IPS-18c (cell line): ENCODE measurements around the gene CNTRL.

Experiments used
- H3K4me3 ChIP-seq: 2 replicates; pipeline ENCODE4 v1.7.0; 2013; ENCODE audit warnings: low read depth, mild to moderate bottlenecking, low read length, moderate library complexity; ENCODE audit not compliant: insufficient read depth
- H3K9me3 ChIP-seq: one replicate; pipeline ENCODE4 v1.6.1; 2013; ENCODE audit warnings: mild to moderate bottlenecking, low read length, moderate library complexity; ENCODE audit not compliant: control insufficient read depth, insufficient read depth

CNTRL gene

DNA sequence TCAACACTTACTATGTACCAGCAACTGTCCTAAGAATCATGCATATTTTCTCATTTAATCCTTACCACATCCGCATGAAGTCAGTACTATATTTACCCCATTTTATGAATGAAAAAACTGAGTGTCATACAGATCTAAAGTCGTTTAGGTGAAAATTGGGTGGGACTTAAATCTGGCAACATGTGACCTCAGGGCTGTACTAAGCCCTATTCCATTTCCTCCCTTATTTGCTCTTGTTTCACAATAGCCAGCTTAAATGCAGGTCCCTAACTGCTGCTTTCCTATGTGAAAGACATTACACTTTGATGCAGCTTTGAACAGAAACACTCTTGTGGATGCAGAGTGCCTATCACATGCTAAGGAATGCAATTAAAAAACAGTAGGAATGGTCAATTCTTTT is 129.4 kb downstream of the CNTRL start:
- Histone ChIP-seq H3K9me3 (peaks cover 2% of the 10 kb centered on the region), H3K4me3 (no peak overlapping the region)

- no peak overlapping the region for H3K4me3 ChIP-seq
Observed at GRCh38 chr9:121204611-121205010, 129.9 kb downstream of the CNTRL start.

DNA sequence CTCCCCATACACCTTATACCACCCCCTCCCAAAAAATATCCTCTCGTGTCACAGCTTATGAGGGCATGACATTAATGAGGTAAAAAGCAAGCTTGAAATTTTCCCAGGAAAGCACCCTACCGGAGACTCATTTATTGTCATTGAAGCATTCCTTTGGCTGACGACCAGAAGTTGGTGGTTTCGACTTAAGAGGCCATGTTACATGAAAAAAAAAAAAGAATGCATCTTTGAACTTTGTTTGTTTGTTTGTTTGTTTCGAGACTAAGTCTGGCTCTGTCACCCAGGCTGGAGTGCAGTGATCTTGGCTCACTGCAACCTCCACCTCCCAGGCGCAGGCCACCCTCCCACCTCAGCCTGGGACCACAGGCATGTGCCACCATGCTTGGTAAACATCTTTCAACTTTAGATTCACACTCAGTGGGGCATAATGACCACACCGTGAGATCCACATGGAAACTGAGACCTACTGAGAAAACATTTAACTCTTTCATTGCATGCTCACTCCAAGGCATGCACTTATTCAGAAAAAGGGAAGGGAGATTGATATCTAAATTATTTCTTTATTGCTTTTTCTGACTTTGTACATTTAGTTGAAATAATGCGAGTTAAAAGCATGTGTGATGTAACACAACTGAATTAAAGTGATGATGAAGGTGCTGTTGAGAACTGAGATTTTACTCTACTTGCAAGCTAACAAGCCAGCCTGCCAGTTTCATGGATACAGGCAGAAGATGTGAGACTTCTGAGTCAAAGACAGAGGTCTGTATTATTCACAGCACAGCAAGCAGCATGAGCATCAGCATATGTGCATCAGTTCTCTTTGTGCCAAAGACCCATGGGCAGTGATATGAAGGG is 132.0 kb downstream of the CNTRL start:
- no peaks in the 10 kb centered on the region for H3K9me3 ChIP-seq
- H3K4me3 ChIP-seq = no peak overlapping the region

More at GRCh38 chr9:121204611-121205010, 129.9 kb downstream of the CNTRL start:
- H3K9me3 ChIP-seq = peaks cover 2% of the 10 kb centered on the region

GRCh38 chr9:121207371-121207940 is 132.7 kb downstream of the CNTRL start:
- no peak overlapping the region for H3K4me3 ChIP-seq
- H3K9me3 ChIP-seq = no peaks in the 10 kb centered on the region

GRCh38 chr9:121210536-121210935 is 135.8 kb downstream of the CNTRL start:
- Histone ChIP-seq H3K4me3 (no peak overlapping the region), H3K9me3 (no peaks in the 10 kb centered on the region)

DNA sequence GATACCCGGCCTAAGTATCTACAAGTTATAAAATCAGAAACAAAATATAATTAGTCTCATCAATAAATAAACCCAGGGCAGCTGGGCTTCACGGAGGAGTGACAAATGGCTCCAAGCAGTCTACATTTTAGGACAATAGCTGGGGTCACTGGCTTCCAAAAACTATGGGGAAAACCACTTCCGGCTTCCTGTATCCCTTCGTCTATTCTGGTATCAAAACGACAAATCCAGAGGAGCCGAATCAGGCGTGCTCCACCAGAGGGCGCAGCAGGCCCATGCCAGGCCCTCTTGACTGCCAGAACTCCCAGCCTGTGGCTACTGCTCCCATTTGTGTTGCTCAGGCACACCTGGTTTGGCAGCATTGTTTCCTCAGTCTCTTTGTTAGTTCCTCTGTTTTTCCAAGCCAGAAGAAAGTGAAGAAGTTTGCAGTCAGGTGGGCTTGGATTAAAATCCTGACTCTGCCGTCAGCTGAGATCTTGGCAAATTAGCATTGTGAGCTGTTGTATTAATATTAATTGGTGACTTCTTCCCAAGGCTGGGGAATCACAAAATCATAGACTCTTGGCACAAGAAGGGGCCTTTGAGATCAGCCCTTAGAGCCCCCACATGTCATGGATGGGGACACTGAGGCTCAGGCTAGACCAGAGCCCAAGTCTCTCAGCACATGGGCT is 138.5 kb downstream of the CNTRL start:
- no peak overlapping the region for H3K4me3 ChIP-seq
- no peaks in the 10 kb centered on the region for H3K9me3 ChIP-seq

GRCh38 chr9:121214005-121214404 is 139.2 kb downstream of the CNTRL start:
- H3K9me3 ChIP-seq = no peaks in the 10 kb centered on the region
- H3K4me3 ChIP-seq = no peak overlapping the region

DNA sequence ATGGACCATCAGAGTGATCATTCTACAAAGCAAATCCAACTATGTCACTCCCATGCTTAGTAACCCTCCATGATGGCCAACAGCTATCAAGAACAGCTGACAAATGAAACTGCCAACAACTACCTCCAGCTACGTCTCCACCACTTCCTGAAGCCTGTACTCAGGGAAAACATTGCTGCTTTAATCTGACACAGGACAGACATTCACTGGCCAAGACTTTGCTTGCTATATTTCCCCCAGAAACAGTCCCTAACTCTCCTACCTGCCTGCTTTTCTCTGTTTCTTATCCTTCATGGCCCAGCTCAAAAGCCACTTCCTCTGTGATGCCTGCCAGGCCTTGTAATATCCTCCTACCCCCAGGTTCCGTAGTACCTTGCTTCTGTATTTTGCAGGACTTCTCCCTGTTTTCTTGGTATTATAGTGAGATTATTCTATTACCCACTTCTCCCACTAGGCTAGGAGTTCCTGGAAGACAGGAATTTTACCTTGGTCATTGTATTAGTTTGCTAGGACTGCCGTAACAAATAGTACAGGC is 141.6 kb downstream of the CNTRL start:
- Histone ChIP-seq H3K4me3 (no peak overlapping the region), H3K9me3 (no peaks in the 10 kb centered on the region)

DNA sequence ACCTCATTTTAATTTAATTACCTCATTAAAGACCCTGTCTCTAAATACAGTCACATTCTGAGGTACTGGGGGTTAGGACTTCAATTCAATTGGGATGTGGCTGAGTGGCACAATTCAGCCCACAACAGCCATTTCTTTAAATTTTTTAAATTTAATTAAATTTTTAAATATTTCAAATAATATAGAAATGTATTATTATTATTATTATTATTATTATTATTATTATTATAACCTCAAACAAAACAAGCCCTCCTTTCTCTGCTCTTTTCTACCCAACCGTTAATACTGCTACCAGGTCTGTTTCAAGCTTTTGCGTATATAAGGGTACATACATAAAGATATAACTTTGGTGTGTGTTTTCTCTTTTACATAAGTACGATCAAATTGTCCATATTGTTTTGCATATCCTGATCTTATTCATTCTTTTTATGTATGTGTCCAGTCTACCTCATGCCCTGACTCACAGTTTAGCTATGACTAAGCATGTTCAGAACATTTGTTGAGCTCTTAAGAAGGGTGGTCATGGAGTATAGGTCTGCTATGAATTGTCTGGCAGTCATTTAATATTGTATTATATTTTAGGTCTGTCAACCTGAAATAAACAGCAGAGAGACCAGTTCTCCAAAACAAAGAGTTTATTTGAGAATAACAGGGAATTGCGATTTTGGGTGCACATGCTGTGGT is 143.0 kb downstream of the CNTRL start:
- Histone ChIP-seq H3K4me3 (no peak overlapping the region), H3K9me3 (no peaks in the 10 kb centered on the region)

- Histone ChIP-seq H3K9me3 (no peaks in the 10 kb centered on the region), H3K4me3 (no peak overlapping the region)
Observed at GRCh38 chr9:121218357-121219027, 143.7 kb downstream of the CNTRL start.

DNA sequence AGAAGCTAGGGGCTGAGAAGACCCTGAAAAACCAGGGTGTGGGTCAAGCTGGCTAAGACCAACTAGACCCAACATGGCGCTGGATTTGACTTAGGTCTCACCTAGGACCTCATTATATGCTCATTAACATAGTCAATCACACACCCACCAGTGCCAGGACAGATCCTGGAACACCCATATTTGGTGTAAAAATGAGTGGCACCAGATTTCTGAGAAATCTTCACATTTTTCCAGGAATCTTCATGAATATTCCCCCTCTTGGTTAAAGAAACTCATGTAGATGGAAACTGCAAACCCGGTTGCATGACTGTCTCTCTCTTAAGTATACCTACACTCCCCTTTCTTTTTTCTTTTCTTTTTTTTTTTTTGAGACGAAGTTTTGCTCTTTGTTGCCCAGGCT is 144.8 kb downstream of the CNTRL start:
- Histone ChIP-seq H3K4me3 (no peak overlapping the region), H3K9me3 (no peaks in the 10 kb centered on the region)

- H3K4me3 ChIP-seq = no peak overlapping the region
Observed at GRCh38 chr9:121220996-121221663, 146.4 kb downstream of the CNTRL start.

DNA sequence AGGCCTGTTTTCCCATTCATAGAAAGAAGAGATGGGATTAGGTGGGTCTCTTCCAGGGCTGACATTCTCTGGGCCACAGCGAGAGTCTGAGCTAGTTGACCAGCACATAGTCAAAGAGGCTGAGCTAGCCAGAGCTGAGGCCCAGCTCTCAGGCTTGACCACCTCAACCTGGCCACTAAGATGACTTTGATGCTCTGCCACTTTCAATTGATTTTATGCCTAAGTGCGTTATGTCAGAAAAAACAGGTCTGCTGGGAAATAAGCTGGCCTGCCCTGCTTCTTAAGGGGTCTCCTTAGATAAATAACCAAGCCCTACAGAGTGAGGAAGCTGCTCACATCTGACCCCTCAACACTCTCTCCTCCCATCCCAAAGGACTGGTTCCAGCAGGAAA is 146.9 kb downstream of the CNTRL start:
- Histone ChIP-seq H3K9me3 (no peaks in the 10 kb centered on the region), H3K4me3 (no peak overlapping the region)

More at GRCh38 chr9:121220996-121221663, 146.4 kb downstream of the CNTRL start:
- no peaks in the 10 kb centered on the region for H3K9me3 ChIP-seq

GRCh38 chr9:121222524-121223171 is 147.9 kb downstream of the CNTRL start:
- Histone ChIP-seq H3K9me3 (no peaks in the 10 kb centered on the region), H3K4me3 (no peak overlapping the region)

DNA sequence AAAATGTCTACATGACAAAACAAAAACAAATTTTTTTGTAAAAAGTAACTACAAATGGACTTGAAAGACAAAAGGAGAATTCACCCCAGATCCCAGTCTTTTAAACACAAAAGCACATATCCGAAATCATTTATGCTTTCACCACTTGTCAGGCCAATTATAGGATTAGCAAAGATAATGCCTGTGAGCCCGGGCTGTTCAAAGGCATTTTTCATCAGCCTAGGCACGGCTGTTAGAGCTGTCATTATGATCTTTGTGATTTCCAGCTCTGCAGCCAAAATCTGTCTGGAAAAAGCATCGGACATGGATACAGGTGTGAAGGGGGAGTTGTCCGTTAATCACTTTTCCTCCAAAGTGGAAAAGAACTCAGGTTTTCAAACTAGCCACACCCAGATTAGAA is 150.5 kb downstream of the CNTRL start:
- no peak overlapping the region for H3K4me3 ChIP-seq

DNA sequence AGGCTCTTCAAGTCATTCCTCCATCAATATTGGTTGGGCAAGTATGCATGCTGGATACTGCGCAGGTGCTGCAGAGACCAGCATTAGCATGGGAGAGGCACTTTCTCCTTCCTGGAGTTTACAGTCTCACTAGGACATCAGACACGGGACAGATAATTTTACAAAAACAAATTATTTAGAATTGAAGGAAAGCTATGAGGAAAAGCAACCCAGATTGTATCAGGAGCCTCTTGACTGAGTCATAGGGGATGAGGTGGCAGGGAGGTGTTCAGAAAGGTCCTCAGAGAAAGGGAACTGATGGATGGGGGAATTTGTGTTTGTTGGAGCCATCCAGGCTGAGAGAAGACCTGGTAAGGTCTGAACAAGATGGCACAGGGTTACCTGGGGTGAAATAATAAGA is 151.4 kb downstream of the CNTRL start:
- Histone ChIP-seq H3K4me3 (no peak overlapping the region), H3K9me3 (no peaks in the 10 kb centered on the region)

More for the DNA sequence above, 150.5 kb downstream of the CNTRL start:
- H3K9me3 ChIP-seq = no peaks in the 10 kb centered on the region
